ENCODE results near the gene EEF1AKMT3.

EEF1AKMT3 gene

GRCh38 chr12:57772429-57773322, at the start of gene EEF1AKMT3:
Gene EEF1AKMT3 (plus strand): TSS chr12:57772614. CDS start chr12:57772725, 111 bp downstream.
- peak; percentile 55 for DNase-seq (ENCODE audit: low spot score)

- peak; percentile 1 for DNase-seq (ENCODE audit: low spot score)
Measured at GRCh38 chr12:57722716-57723629, 49.4 kb upstream of the EEF1AKMT3 start.

- no peak for DNase-seq (ENCODE audit: low spot score)
Measured at GRCh38 chr12:57723630-57723962, 48.8 kb upstream of the EEF1AKMT3 start.

GRCh38 chr12:57724003-57724935, 48.1 kb upstream of the EEF1AKMT3 start:
- DNase-seq (ENCODE audit: low spot score): peak; percentile 2

- no peak for DNase-seq (ENCODE audit: low spot score)
Measured at GRCh38 chr12:57724936-57725740, 47.3 kb upstream of the EEF1AKMT3 start.

- DNase-seq (ENCODE audit: low spot score): no peak
Measured at GRCh38 chr12:57725851-57726150, 46.6 kb upstream of the EEF1AKMT3 start.

GRCh38 chr12:57726151-57726883, 46.1 kb upstream of the EEF1AKMT3 start:
- DNase-seq (ENCODE audit: low spot score): peak; percentile 66

GRCh38 chr12:57726884-57727757, 45.3 kb upstream of the EEF1AKMT3 start:
- DNase-seq (ENCODE audit: low spot score): no peak

GRCh38 chr12:57727758-57728395, 44.5 kb upstream of the EEF1AKMT3 start:
- no peak for DNase-seq (ENCODE audit: low spot score)

- DNase-seq (ENCODE audit: low spot score): no peak
Measured at GRCh38 chr12:57729321-57729844, 43.0 kb upstream of the EEF1AKMT3 start.

- DNase-seq (ENCODE audit: low spot score): no peak
Measured at GRCh38 chr12:57730336-57731067, 41.9 kb upstream of the EEF1AKMT3 start.

- DNase-seq (ENCODE audit: low spot score): no peak
Measured at GRCh38 chr12:57731411-57732080, 40.9 kb upstream of the EEF1AKMT3 start.

GRCh38 chr12:57732270-57732669, 40.1 kb upstream of the EEF1AKMT3 start:
- no peak for DNase-seq (ENCODE audit: low spot score)

- DNase-seq (ENCODE audit: low spot score): no peak
Measured at GRCh38 chr12:57732726-57733593, 39.5 kb upstream of the EEF1AKMT3 start.

- no peak for DNase-seq (ENCODE audit: low spot score)
Measured at GRCh38 chr12:57733928-57734327, 38.5 kb upstream of the EEF1AKMT3 start.

- DNase-seq (ENCODE audit: low spot score): no peak
Measured at GRCh38 chr12:57734591-57734990, 37.8 kb upstream of the EEF1AKMT3 start.
